ENCODE measurements around the gene ULK2.

DNA sequence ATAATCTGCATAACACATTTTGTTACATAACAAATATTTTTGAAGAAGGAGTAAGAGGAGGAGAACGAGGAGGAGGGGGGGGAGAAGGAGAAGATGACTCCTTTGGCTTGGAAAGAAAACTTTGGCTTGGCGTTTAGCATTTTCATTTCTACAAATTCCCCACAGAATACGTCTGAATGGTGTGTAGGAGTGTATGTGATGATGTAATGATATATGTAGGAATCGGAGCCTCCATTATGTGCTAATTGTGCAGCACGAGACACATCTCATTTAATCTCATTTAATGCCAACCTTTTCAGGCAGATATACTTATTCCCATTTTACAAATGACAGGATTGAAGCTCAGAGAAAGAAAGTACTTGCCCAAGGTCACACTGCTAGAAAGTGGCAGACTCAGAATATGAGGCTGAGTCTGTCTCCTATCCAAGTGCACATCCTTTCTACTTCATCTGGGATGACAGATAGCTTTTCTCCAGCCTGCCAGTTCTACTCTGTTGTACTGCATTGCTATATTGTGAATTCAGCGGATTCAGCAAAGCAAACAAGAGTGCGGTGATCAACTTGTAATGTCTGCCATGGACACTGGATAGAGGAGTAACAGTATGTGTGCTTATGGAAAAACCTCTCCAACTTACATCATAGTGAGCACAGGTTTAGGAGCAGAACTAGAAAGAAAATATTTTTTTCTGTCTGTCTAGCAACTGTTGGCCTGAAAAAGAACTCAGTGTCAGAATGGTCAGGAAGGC, 140.9 kb downstream of the ULK2 start:
- TF ChIP-seq CTCF (IDR thresholded peaks at IDR 0.05), result no peak
- TF ChIP-seq EZH2 (IDR thresholded peaks at IDR 0.05; ENCODE audit: borderline replicate concordance, insufficient read depth, low read depth, low read length, poor library complexity, severe bottlenecking), result no peak

Data from B cell (primary cell).